Endothelial cell (in vitro differentiated cells): ENCODE measurements around the gene GARIN3. TPM values are rescaled to one million over a fixed set of nuclear protein-coding genes. Genes with fewer than 3 reads are reported as not detected.

Experiments
- DNase-seq: peaks from one replicate; pipeline ENCODE4 v3.0.0; 2021; ENCODE audit warnings: low spot score
- H3K27ac Mint-ChIP-seq: one replicate; pipeline ENCODE4 v1.8.0; 2021; ENCODE audit warnings: mixed read lengths, inconsistent platforms; ENCODE audit not compliant: unreplicated experiment
- H3K27me3 Mint-ChIP-seq: one replicate; pipeline ENCODE4 v1.8.0; 2021; ENCODE audit warnings: mild to moderate bottlenecking, moderate library complexity, mixed read lengths, inconsistent platforms; ENCODE audit not compliant: unreplicated experiment
- H3K36me3 Mint-ChIP-seq: one replicate; pipeline ENCODE4 v1.8.0; 2021; ENCODE audit warnings: mild to moderate bottlenecking, low read depth, mixed read lengths, inconsistent platforms; ENCODE audit not compliant: unreplicated experiment
- H3K4me1 Mint-ChIP-seq: one replicate; pipeline ENCODE4 v1.8.0; 2021; ENCODE audit warnings: mild to moderate bottlenecking, mixed read lengths, inconsistent platforms; ENCODE audit not compliant: unreplicated experiment
- H3K4me3 Mint-ChIP-seq: one replicate; pipeline ENCODE4 v1.8.0; 2021; ENCODE audit warnings: mild to moderate bottlenecking, mixed read lengths, inconsistent platforms; ENCODE audit not compliant: unreplicated experiment
- H3K9me3 Mint-ChIP-seq: one replicate; pipeline ENCODE4 v1.8.0; 2021; ENCODE audit warnings: mixed read lengths, inconsistent platforms; ENCODE audit not compliant: unreplicated experiment
- total RNA-seq: library from RNA; stranded (reverse); fragmentation: NEBNext Ultra II Directional; extraction: Animal tissue kit (Norgen Biotek cat#: 25700); gene quantifications from one replicate; pipeline ENCODE4 v1.2.1, GENCODE V29; 2021; ENCODE audit not compliant: unreplicated experiment
- TF ChIP-seq, protein P1 (sequence below): fragments of 200-600 bp; sonication (generic); IDR thresholded peaks from one replicate; pipeline ENCODE4 v1.5.0; 2021; ENCODE audit warnings: antibody characterized with exemption; ENCODE audit not compliant: unreplicated experiment

GARIN3 gene
- total RNA-seq, 1 donor from 2014 or later = not detected

DNA sequence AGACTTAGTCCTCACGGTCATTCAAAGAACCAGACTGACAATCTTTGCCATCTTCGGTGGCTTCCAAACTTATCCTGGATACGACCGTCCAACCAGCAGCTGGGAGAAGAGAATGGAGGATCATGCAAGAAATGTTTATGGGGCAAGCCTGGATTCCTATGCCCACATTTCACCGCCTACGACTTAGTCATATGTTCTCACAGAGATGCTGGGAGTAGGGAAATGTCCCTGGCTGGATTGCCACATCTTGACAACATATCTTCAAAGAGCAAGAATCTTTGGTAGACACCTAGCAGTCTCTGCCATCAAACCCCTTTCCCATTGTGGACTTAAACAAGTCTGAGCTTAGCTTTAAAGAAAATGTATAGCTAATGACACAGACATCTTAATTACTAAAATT lies 28.4 kb downstream of the GARIN3 start:
- Mint-ChIP-seq H3K27me3 (no peaks in the 10 kb centered on the region), H3K9me3 (no peaks in the 10 kb centered on the region), H3K27ac (no peak overlapping the region), H3K36me3 (peaks cover under 1% of the 10 kb centered on the region), H3K4me3 (no peak overlapping the region), H3K4me1 (peaks cover 2% of the 10 kb centered on the region)
- TF ChIP-seq, protein P1, sequence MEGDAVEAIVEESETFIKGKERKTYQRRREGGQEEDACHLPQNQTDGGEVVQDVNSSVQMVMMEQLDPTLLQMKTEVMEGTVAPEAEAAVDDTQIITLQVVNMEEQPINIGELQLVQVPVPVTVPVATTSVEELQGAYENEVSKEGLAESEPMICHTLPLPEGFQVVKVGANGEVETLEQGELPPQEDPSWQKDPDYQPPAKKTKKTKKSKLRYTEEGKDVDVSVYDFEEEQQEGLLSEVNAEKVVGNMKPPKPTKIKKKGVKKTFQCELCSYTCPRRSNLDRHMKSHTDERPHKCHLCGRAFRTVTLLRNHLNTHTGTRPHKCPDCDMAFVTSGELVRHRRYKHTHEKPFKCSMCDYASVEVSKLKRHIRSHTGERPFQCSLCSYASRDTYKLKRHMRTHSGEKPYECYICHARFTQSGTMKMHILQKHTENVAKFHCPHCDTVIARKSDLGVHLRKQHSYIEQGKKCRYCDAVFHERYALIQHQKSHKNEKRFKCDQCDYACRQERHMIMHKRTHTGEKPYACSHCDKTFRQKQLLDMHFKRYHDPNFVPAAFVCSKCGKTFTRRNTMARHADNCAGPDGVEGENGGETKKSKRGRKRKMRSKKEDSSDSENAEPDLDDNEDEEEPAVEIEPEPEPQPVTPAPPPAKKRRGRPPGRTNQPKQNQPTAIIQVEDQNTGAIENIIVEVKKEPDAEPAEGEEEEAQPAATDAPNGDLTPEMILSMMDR = no peak
- no peak for DNase-seq

DNA sequence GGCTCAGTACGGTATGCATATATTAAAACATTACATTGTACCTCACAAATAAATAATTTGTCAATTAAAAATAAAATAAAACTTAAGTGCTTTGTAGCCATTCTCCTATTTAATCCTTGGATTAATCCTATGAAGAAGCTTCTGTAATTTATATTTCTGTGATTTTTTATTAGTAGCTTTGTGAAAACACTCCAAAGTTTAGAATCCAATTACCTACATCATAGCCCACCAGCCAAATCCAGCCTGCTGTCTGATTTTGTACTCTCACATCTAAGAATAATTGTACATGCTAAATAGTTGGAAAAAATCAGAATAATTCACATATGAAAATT lies 33.8 kb downstream of the GARIN3 start:
- no peak for DNase-seq
- H3K27ac Mint-ChIP-seq = no peak overlapping the region
- no peak overlapping the region for H3K4me3 Mint-ChIP-seq
- H3K36me3 Mint-ChIP-seq = no peaks in the 10 kb centered on the region
- TF ChIP-seq, protein P1 = no peak
- no peaks in the 10 kb centered on the region for H3K9me3 Mint-ChIP-seq
- H3K27me3 Mint-ChIP-seq = no peaks in the 10 kb centered on the region
- H3K4me1 Mint-ChIP-seq = no peaks in the 10 kb centered on the region

DNA sequence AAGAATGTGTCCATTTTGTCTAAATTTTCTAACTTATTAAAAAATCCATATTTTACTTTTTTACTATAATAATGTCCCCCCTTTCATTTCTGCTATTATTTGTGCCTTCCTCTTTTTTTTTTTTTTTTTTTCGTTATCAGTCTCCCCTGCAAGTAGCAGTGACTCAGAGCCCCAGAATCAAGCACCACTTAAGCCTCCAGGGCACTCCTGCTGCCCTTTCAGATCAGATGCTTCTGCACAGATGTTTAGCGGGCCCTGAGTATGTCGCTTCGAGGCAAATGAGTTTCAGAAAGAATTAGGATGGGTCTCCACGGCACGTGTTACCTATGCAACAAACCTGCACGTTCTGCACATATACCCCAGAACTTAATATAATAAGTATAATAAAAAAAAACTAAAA lies 35.1 kb downstream of the GARIN3 start:
- Mint-ChIP-seq H3K9me3 (no peaks in the 10 kb centered on the region), H3K27me3 (no peaks in the 10 kb centered on the region), H3K4me1 (no peaks in the 10 kb centered on the region), H3K27ac (no peak overlapping the region), H3K36me3 (no peaks in the 10 kb centered on the region), H3K4me3 (no peak overlapping the region)
- DNase-seq = no peak
- TF ChIP-seq, protein P1 = no peak

DNA sequence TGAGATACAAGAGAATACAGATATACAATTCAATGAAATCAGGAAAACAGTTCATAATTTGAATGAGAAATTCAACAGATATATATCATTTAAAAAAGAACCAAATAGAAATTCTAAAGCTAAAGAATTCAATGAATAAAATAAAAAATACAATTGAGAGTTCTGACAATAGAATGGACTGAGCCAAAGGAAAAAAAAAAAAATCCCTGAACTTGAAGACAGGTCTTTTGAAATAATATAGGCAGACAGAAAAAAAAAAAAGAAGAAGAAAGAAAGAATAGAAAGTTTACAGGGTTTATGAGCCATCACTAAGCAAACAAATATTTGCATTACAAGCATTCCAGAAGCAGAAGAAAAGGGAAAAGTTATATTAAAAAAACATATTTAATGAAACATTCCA lies 44.4 kb downstream of the GARIN3 start:
- H3K27ac Mint-ChIP-seq = no peak overlapping the region
- no peaks in the 10 kb centered on the region for H3K9me3 Mint-ChIP-seq
- TF ChIP-seq, protein P1 = no peak
- peaks cover 3% of the 10 kb centered on the region for H3K27me3 Mint-ChIP-seq
- no peaks in the 10 kb centered on the region for H3K4me1 Mint-ChIP-seq
- no peaks in the 10 kb centered on the region for H3K36me3 Mint-ChIP-seq
- DNase-seq = no peak
- no peak overlapping the region for H3K4me3 Mint-ChIP-seq

DNA sequence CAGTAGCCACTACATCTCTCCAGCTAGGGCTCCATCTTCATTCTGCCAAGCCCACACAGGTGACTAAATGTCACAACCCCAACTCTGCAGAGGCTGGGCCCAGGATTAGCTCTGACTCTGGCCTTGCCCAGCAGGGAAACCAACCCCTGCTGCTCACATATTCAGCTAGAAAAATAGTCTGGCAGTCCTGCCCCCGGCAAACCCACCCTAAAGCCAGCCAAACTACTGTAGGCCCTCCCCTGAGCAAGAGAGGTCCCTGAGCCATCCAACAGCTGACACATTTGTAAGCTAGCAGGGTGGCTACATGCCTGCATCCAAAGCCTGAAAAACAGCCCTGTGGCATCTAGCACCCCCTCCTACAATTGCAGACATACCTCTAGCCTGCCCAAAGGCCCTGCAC lies 46.0 kb downstream of the GARIN3 start:
- no peaks in the 10 kb centered on the region for H3K4me1 Mint-ChIP-seq
- no peak overlapping the region for H3K4me3 Mint-ChIP-seq
- peaks cover 3% of the 10 kb centered on the region for H3K27me3 Mint-ChIP-seq
- H3K9me3 Mint-ChIP-seq = no peaks in the 10 kb centered on the region
- H3K36me3 Mint-ChIP-seq = no peaks in the 10 kb centered on the region
- DNase-seq = no peak
- no peak overlapping the region for H3K27ac Mint-ChIP-seq
- TF ChIP-seq, protein P1 = no peak
